HCEC 1CT (cell line): ENCODE data around the gene TUB.

Experiments used
- DNase-seq: peaks from one replicate; pipeline ENCODE4 v3.0.0-alpha.2; 2017

TUB gene

DNA sequence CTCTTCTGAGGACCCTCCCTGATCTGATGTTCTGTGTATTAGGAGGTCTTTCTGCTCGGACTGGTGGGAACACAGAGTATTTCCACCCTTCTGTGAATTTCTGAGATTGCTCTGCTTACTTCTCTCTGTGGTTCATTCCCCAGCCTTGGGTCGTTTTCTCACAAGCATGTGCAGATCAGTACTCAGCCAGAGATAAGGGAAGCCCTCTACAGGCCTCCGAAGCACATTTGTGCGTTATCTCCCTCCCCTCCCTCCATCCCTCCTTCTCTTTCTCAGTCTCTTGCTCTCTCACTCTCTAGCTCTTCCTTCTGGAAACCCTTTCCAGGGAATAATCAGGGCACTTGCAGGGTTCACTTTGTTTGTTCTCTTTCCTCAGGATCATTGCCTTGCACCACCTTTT, 35.2 kb upstream of the TUB start:
- DNase-seq, result no peak

DNA sequence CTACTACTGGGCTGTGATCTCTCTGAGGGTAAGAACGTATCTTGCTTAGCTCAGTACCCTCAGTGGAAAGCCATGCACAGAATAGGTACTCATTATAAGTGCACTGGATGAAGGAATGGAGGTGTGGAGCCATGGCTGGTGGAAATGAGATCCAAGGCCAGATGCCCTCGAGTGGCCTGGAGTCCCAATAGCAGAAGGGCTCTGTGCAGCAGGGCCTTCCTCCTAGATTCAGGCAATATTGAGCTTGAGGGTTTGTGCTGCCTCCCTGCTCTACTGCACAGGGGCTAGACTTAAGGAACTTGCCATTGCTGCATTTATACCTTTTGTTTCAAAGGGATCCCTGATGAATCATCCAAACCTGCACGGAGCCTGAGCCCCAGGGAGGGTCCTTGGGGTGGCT, 33.6 kb upstream of the TUB start:
- DNase-seq, result no peak

DNA sequence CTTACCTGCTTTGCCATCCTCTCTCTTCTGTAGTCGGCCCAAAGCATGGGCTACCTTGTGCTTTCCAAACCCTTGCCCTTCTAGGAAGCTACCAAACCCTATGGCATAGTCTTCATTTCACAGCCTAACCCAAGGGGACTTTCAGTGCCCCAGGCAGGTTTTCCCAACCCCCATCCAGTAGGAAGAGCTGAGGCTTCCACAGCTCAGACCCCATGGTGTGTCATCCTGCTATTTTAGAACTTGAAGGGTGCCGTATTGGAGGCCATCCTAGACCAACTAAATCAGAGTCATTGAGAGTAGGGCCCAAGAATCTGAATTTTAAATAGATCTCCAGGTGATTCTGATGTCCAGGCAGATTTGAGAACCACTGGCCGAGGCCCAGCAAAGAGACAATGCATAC, 31.9 kb upstream of the TUB start:
- no peak for DNase-seq

DNA sequence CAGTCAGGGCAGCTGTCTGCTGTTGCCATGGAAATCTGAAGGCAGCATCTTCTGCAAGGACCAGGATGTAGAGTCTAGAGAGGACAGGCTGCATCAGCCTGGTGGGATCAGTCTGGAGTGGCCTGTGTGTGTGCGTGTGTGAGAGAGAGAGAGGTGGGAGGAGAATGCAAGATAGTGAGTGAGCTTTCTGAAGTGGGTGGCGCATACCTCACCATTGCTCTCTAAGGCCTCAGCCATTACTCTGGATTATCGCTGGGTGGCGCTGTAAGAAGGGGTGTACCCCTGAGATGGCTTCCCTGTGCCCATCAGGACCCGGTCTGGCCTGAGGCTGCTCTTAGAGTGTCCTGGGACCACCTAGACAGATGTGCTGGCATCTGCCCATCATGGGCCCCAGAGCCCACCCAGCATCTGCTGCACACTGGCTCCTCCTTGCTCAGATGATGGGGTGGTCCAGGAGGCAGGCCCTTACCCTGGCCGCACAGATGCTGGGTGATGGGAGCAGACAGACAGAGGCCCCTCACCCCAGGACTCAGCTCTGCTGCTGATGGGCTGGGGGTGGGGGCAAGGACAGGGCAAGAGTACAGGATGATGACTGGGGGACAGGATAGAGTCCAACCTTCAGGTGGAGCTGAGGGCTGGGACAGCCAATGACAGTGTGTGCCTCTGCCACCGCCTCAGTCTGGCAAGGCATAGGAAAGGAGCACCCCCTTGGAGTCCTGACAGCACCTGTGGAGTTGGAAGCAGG, 25.7 kb upstream of the TUB start:
- no peak for DNase-seq

DNA sequence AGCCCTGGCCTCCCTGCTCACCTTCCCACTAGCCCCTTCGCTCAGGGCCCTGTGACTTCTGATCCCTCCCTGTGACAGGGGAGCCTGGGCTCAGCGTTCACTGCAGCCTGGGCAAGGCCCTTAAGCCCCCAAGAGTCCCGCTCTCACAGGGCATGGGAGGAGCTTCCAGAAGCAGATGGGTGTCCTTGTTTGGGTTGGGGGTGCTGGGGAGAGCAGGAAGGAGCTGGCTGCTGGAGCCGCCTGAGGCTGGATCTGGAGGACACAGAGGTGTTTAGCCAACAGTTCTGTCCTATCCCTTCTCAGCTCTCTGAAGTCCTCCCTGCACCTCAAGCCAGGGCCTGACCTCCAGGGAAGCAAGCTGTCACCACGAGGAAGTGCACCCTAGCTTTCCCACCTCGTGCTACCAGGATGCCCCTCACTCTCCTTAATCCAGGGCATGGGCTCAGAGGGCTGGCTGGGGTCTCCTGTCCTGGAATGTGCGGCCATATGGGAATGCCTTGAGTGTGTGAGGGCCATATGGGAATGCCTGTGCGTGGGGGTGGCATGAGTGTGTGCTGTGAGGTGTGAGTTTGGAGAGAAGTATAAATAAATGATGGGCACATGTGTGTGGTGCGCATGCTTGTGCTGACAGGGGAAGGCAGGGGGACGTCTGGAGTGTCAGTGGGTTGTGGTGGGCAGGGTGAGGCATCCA, 25.0 kb upstream of the TUB start:
- no peak for DNase-seq

DNA sequence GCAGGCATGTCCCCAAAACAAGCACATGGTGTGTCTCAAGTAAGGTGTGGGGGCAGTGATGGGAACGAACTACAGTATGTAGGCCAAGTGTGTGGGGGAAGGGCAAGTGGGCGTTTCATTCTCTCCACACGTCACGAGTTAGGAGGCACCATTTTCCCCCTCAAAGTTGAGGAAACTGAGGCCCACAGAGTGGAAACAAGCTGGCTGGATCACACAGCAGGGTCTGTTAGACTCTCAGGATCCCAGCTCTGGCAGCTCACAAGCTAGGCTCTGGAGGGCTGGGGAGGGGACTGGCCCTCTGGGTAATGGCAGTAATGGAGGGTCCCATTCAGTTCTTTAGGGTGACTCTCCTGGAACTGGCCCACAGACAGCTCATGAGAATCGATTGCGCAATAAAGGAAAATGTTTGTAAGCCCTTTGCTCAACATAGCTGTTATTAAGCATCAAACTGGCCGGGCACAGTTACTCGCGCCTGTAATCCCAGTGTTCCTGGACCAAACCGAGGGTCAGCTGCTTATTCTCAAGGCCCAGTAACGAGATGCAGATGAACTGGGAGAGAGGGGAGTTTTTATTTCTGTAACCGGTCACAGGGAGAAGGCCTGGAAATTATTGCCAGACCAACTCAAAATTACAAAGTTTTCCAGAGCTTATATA, 24.1 kb upstream of the TUB start:
- DNase-seq, result peak; percentile 74

DNA sequence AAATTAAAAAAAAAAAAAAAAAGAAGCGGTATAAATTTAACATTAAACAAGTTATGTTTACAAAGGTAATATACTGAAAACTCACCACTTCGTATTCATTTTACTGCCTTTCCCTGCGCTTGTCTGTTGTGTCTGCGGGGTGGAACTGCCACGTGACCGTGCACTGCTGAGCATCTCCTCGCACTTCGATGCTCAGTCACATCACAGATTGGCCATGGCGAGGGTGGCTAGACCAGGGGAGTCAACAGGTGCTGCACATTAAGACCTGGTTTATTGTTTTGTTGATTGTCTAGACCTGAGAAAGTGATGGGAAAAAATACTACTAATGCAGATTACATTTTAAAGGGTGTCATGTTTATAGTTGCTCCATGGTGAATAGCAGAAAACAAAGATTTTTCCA, 22.8 kb upstream of the TUB start:
- no peak for DNase-seq

DNA sequence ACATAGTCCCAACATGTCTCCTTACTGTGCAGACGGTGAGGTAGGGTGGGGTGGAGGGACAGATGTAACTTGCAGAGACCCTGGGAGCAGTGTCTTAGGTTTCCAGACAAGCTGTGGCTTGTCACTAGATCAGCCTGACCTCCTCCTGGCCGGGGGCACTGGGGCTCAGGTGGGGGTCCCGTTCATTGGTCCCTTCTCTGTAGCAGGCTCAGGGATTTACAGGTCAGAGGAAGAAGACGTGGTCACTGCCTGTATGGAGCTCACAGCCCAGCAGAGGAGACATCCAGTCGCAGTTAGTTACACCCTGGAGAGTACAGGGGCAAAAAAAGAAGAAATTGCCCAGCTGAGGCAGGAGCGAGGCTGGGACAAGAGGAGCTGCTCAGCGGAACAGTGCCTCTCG, 22.0 kb upstream of the TUB start:
- no peak for DNase-seq

DNA sequence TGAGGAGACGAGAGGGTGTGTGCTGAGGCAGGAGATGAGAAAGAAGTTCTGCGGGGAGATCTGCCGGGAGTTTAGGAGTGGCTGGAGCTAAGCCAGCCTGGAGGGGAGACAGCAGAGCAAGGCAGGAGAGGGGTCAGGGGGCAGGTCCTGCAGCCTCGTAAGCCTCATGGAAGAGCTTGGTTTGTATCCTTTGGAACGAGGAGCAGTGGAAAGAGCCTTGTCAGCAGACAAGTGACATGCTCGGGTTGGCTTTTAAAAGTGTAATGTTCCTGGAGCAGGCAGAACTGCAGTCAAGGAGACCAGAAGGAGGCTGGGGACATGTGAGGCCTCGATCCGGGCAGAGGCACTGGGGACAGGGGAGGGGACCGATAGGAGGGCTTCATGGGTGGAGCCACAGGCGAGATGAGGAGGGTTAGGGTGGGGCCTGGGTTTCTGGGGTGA, 21.4 kb upstream of the TUB start:
- DNase-seq, result no peak

DNA sequence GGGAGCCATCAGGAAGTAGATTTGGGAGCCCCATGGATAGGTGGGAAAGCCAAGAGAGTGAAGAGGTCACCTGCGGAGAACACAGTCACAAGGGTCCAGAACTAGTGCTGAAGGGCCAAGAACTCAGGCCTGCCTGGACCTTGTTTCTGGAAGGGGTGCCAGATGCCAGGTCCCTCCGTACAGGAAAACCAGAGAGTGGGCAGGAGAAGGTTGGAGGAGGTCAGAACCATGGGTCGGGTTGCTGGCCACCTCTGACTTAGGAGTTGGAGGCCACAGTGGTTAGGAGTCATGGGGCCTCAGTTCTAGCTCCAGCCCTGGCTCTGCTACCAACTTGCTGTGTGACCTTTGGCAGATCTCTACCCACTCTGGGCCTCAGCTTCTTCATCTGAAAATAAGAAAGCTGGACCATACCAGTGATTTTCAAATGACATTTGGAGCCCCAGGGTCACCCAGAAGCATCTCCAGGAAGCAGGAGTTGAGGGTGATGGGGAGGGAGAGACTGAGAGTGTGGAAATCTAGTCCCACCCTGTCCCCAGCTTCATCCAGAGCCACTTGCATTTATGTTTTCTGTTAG, 20.8 kb upstream of the TUB start:
- no peak for DNase-seq

DNA sequence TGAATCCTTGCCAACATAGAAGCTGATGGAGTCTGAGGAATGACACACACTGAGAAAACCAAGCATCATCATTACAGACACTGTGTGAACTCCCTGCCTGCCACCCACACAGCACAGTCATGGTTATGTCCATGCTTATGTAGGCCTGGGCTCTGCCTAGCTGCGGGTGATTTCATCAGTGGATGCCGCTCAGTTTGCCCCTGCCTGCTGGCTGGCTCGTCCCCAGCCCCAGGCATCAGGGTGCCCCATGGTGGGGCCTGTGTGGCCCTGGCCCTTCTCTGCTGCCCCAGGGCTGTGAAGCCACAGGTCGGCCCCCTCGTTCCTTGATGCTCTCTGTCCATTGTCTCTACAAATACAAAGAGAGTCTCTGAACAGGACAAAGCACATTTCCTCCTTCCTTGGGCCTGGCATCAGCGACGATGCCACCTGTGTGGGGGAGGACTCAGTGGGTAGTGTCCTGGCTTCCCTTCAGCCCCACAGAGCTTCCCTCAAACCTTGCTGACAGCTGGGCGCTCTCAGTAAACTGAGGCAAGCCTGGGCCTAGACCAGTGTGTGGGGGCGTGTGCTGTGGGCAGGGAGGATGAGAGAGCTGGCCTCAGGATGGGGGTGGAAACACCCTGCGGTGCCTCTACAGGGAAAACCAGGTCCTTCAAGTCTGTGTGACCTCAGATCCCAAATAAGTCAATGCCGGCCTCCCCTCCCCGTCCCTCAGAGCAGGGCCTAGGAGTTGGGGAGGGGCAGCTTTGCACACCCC, 20.0 kb upstream of the TUB start:
- DNase-seq, result no peak

DNA sequence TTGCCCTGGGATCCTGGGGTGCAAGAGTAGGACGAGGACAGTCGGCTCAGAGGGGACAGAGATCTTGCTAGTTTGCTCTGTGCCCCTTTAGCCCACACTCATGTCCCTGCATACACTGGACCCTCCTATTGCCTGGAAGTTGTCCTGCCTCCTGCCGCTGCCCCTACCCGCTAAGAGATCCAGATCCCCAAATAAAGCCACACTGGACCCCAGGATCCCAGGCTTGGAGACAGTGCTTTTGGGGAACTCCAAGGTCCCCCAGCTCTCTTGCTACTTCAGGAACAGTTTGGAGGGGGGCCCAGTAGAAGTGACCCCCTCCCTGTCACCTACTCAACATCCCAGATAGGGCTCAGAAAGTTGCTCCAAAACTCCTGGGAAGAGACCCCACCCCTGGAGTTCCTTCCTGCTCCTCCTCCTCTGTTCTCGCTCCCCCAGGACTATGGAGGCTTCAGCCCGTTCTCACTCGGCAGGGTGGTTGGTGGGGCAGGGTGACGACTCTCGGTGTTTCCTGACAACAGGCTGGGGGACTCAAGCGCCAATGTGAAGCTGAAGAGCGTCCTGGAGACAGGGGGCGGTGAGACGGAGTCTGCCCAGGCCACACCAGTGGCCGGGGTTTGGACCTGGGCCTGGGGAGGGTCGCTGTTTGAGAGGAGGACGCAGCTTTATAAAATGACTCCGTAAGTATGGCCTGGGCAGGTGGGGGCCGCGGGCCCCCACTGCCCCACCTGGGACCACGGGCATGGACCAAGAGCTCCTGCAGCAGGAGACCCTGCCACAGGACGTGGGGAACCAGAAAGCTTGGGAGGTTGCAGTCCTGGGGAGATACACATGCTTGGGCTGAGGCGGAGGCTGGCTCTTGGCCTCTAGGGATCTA, 19.2 kb upstream of the TUB start:
- no peak for DNase-seq

DNA sequence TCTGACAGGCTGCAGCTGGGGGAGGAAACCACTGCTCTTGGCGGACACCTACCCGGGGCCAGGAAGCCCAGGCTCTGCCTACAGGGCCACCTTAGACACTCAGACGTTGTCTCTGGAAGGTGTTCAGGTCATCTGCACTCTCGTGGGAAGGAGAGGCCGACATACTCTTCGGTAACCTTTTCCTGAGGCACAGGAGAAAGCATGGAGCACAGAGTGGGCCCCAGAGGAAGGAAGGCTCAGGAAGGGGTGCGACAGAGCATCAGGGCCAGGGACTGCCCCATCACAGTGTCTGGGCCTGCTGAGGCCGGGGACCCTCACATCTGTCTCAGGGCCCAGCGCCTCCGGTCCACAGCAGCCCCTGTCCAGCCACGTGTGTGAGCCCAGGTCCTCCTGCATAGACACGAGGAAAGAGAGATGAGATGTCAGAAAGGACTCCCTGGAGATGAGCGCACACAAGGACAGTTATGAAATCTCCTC, 18.2 kb upstream of the TUB start:
- DNase-seq, result no peak

DNA sequence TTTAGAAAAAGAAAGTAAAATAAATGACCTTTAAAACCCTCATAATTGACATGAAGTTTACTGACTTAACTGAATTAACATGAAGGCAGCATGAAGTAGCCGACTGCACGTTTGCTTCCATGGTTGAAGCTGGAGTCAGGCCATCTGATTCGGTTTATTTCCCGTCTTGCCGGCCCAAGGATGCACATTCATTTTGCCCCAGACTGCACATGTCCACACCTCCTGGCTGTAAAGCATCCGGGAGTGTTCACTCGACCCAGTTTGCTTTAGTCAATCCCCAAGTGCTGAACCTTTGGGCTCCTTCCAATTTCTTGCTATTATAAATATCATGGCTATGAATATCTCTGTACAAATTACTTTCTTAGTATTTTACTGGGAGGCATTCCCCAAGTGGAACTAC, 17.7 kb upstream of the TUB start:
- DNase-seq, result no peak

DNA sequence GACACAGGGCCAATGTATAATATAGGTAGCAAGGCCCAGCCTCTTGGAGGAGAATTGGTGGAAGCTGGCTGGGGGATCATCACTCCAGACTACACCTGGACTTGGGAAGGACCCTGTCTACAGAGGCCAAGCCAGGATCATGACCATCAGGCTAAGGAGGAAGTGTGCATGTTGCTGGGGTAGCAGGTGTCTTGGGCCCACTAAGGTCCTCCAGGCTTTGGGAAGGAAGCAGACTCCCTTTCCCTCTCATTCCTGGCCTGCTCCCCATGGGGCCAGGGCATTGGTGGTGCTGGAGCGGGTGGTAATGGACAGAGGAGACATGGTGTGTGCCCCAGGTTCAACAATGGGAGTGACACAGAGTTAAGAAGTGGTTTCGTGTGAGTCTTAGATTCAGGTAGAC, 16.0 kb upstream of the TUB start:
- no peak for DNase-seq

DNA sequence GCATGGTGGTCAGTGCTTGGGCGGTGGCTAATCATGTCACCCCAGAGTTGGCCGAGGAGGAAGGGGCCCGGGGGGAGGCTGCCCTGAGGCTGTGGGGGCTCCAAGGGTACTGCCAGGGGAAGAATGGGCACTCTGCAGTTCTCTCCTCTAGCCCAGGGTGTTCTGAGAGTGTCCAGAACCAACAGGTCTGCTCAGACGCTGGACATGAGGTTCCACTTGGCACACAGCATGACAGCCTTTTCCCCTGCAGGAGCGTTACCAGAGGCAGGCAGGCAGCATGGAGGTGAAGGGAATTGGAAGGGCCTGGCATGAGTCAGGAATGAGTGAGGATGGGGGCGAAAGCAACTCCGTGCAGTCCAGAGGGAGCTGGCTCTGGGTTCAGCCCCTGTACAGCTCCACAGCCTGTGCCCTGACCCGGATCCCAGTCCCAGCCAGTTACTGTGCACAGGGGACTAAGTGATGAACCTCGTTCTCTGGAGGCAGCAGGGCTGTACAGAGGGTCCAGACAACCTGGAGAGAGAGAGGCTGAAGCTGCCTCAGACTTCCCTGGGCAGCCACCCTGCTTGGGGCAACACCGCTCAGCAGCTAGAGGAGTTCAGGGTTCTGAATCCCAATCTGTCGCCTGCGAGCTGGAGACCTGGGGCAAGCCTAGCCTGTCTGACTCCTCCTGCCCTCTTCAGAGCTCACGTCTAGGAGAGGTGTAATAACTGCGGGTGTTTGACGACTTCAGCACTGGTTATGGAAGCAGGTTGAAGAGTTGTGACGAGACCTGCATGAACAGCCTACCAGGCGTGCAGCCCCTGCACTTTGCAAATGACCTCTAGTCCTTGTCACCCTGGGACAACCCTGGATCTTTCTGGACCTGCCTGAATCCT, 14.7 kb upstream of the TUB start:
- no peak for DNase-seq

DNA sequence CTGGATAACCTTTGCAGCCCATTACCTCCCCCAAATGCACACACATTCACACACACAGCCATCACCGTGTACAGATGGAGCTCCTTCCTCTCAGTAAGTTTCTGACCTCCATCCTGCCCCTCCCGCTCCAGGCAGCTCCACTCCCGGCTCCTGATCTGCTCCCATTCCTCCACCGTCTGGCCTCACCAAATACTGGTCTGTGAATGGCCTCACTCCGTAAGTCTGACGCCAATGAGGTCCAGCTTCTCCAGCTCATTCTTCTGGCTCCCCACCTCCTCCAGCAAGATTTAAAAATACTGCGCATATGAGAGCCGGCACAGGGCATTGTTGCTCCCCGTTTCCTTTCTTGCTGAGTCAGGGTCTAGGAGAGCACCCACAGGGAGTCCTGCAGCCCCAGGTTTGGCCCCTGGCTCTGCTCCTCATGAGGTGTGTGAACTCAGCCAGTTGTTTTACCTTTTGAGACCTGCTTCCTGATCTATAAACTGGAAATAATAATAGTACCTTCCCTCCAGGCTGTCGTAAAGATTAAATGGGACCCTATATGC, 14.0 kb upstream of the TUB start:
- no peak for DNase-seq

DNA sequence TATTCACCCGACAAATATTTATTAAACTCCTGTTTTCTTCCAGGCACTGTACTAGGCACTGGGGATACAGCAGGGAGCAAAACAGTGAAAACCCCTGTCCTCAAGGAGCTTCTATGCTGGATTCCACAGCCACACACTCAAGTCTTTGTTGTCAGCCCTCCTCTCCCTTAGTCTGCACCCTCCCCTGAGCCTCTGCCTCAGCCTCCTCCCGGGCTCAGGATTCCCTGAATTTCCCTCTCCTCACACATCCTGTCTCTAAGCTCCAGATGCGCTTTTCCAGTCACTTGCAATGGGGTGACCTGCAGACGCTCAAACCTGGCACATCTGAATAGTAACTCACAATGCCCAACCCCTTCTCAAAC, 13.5 kb upstream of the TUB start:
- no peak for DNase-seq

DNA sequence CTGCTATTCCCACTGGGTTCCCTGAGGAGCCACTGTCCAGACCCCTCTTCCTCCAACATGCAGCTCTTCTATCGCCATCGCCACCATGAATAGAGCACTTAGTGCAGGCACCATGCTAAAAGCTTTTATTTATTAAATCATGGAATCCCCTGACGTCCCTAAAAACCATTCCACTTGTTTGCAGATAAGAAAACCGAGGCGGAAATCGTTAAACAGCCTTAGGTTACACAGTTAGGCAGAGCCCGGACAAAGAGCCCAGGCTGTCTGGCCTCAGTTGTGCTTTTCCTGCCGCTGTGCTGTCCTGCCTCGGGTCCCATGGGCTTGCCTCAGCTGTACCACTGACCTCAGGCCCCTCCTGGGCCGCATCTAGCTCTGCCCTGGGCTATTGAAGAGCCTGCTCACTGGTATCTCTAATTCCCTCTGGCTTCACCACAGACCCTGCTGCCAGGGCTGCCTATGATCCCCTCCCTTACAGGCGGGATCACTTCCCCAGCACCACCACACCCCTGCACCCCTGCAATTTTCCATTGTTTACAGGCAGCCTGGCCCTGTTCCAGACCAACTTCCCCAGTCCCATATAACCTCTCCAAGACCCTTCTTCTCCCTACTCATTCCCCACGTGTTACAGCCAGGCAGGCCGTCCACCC, 13.0 kb upstream of the TUB start:
- no peak for DNase-seq

DNA sequence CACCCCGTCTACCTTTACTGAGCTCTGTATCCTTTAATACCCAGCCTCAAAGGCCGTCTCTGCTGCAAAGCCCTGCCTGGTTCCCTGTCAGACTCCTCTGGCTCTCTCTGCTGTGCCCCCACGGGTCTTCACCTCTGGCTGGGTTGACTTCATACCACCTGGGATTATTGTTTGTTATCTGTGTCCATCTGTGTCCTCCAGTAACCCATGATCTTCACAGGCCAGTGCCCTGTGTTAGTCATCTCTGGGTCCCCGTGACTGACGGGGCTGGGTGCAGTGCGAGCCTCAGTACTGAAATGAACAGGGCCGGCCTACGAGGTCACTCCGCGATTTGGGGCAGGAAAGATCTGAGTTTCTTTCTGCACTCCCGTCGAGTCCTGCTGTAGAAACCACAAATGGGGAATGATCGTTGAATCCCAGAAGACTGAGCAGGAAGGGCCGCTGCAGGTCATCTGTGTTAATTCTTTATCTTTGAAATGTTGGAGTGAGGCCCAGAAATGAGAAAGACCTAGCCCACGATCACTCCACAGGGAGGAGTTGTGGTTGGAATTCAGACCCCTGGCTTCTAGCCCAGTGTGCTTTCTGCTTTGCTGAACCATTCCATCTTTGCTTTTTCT, 12.3 kb upstream of the TUB start:
- DNase-seq, result peak; percentile 62
